GM12891 (cell line): ENCODE results near the gene AFDN.

Experiments used
- DNase-seq: peaks from one replicate; pipeline ENCODE4 v3.0.0; 2011; ENCODE audit warnings: low spot score; ENCODE audit not compliant: insufficient read length
- FAIRE-seq: peaks from 2 replicates; lab custom pipeline; 2011; peaks lifted over from hg19 to GRCh38; lab: Jason Lieb, UNC
- PAX5 ChIP-seq: IDR thresholded peaks from 2 replicates; pipeline ENCODE4 v1.6.1; 2011; ENCODE audit warnings: low read length, moderate library complexity, mild to moderate bottlenecking; ENCODE audit not compliant: insufficient read depth, severe bottlenecking
- POLR2A ChIP-seq: IDR thresholded peaks from 2 replicates; pipeline ENCODE4 v1.6.1; 2011; ENCODE audit warnings: low read depth, low read length, control low read depth
- POLR2AphosphoS5 ChIP-seq: IDR thresholded peaks from 2 replicates; pipeline ENCODE4 v1.6.1; 2011; ENCODE audit warnings: low read depth, low read length, control low read depth
- POU2F2 ChIP-seq: IDR thresholded peaks from 2 replicates; pipeline ENCODE4 v1.6.1; 2011; ENCODE audit warnings: low read depth, mild to moderate bottlenecking, control low read depth, low read length, moderate library complexity
- SPI1 ChIP-seq: IDR thresholded peaks from 2 replicates; pipeline ENCODE4 v1.6.1; 2011; ENCODE audit warnings: low read depth, low read length, control low read depth
- TAF1 ChIP-seq: IDR thresholded peaks from 2 replicates; pipeline ENCODE4 v1.6.1; 2011; ENCODE audit warnings: low read depth, low read length, control low read depth

Gene AFDN

DNA sequence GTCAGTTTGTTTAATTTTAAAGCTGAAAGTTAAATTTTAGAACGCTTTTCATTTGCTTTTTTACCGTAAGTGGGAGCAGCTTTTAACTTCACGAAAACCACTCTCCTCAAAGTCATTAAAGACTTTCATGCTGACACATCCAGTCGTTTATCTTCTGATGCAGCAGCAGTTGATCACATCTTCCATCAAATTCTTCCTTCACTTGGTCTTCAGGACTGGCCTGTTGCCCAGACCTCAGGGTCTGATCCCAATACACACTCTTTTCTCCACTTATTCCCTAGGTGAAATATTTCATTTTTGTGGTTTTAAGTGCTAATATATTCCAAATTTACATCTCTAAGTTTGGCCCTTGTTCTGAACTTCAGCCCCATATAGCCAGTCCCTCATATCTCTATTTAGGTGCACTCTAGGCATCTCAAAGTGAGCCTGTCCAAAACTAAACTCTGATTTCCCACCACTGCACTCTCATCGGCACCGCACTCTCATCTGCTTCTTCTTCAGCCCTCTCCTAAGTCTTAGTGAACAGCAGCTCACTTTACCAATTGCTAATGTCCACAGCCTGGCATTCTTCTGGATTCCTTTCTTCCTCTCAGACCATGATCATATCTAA lies 20.4 kb downstream of the AFDN start:
- FAIRE-seq, result no peak
- no peak for DNase-seq
- TF ChIP-seq SPI1 (no peak), POLR2AphosphoS5 (no peak), POLR2A (no peak), TAF1 (no peak), PAX5 (no peak), POU2F2 (no peak)

GRCh38 chr6:167847936-167848335 lies 21.2 kb downstream of the AFDN start:
- DNase-seq (no peak), FAIRE-seq (no peak)
- TF ChIP-seq POU2F2 (no peak), SPI1 (no peak), POLR2A (no peak), POLR2AphosphoS5 (no peak), TAF1 (no peak), PAX5 (no peak)

DNA sequence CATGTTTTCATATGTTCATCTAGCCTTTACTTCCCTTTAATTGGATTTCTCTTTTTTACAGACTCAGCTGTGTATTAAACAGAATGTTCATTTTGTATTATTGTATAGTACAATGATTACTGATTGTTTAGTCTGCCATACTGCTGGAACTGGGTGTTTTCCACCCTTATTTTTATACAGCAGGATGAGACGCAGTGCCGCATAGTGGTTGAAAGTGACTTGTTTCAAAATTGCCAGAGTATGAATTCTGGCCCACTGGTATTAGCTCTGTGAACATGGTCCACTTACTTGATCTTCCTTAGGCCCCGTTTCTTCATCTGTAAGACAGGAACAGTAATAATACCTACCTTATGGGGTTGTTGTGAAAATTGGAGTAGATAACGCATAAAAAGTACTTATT lies 22.1 kb downstream of the AFDN start:
- FAIRE-seq, result no peak
- TF ChIP-seq POU2F2, result no peak
- no peak for TF ChIP-seq POLR2A
- no peak for TF ChIP-seq TAF1
- TF ChIP-seq POLR2AphosphoS5, result no peak
- TF ChIP-seq SPI1, result no peak
- no peak for TF ChIP-seq PAX5
- no peak for DNase-seq

- FAIRE-seq (peak; percentile 89), DNase-seq (no peak)
- TF ChIP-seq POLR2AphosphoS5, result no peak
- TF ChIP-seq POU2F2, result no peak
- no peak for TF ChIP-seq SPI1
- no peak for TF ChIP-seq TAF1
- no peak for TF ChIP-seq POLR2A
- no peak for TF ChIP-seq PAX5
Measured at GRCh38 chr6:167849846-167850459, 23.2 kb downstream of the AFDN start.

DNA sequence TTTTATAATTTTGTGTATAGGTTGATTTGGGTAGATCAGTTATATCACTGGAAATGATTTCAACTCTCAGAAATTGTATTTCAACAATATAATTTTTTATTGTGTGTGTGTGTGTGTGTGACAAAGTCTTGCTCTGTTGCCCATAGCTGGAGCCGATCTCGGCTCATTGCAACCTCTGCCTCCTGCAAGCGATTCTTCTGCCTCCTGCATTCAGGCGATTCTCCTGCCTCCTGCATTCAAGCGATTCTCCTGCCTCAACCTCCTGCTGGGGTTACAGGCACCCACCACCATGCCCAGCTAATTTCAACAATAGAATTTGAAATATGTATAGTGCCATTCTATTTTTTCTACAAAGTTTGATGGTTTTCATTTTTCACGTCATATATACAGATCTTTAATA lies 24.1 kb downstream of the AFDN start:
- TF ChIP-seq TAF1 (no peak), POLR2AphosphoS5 (no peak), POLR2A (no peak), PAX5 (no peak), POU2F2 (no peak), SPI1 (no peak)
- FAIRE-seq, result no peak

DNA sequence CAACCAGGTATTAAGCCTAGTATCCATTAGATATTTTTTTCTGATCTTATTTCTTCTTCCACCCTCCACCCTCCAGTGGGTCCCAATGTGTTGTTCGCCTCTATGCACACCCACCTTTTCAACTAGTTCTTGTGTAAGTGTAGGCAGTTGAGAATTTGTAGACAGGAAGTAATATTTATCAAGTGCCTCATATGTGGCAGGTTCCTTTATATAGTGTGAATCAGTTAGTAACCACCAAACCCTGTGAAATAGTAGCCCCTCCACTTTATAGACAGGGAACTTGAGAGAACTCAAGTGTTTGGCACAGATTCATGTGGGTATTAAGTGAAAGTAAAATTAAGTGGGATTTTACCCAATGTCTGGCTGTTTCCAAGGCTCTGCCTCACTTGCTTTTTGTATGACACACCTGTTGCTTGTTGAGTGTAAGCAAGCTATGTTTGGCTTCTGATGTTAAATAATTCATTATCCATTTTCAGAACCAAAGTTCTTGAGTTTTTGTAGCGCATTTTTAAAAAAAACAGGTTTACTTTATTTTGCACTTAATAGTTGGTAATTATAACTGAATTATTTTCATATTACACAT lies 24.8 kb downstream of the AFDN start:
- no peak for DNase-seq
- peak; percentile 13 for FAIRE-seq

More for the DNA sequence above, 24.1 kb downstream of the AFDN start:
- no peak for DNase-seq

DNA sequence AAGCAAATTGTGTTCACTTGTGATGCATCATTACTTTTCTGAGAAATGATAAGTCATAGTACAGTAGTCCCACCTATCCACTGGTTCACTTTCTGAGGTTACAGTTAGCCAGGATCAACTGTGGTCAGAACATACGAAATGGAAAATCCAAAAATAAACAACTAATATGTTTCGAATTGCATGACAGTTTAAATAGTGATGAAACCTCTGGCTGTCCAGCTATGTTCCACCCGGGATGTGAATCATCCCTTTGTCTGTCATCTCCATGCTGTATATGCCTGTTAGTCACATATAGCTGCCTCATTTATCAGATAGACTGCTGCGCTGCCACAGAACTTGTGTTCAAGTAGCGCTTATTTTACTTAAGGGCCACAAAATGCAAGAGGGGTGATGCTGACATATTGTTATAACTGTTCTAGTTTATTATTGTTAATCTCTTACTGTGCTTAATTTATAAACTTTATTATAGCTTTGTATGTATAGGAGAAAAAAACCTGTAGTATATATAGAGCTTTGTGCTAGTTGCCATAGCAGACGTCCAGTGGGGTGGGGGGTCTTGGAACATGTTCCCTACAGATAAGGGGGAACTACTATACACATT lies 29.2 kb downstream of the AFDN start:
- no peak for TF ChIP-seq SPI1
- TF ChIP-seq PAX5, result no peak
- no peak for TF ChIP-seq POLR2A
- TF ChIP-seq POLR2AphosphoS5, result no peak
- TF ChIP-seq POU2F2, result no peak
- TF ChIP-seq TAF1, result no peak
- DNase-seq (no peak), FAIRE-seq (no peak)

More for the DNA sequence above, 24.8 kb downstream of the AFDN start:
- no peak for TF ChIP-seq SPI1
- no peak for TF ChIP-seq TAF1
- TF ChIP-seq POU2F2, result no peak
- TF ChIP-seq POLR2A, result no peak
- no peak for TF ChIP-seq PAX5
- TF ChIP-seq POLR2AphosphoS5, result no peak

DNA sequence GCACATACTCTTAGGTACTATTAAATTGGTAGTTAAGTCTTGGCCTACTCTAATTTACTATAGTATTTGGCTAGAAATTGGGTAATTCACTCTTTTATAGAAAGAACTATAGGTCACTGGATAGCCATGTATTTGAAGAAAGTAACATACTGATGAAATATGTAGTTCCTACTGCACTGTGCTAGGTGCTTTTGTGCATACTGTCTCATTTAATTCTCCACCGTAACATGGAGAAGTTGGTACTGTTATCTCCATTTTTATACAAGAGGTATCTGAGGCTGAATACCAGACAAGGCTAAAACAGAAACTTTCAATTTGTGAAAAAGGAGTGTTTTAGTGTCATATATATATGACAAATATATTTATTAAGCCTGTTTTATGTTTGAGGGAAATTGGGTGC lies 29.8 kb downstream of the AFDN start:
- TF ChIP-seq SPI1, result no peak
- no peak for TF ChIP-seq POU2F2
- TF ChIP-seq POLR2A, result no peak
- TF ChIP-seq PAX5, result no peak
- TF ChIP-seq TAF1, result no peak
- no peak for DNase-seq
- FAIRE-seq, result no peak
